ENCODE results near the gene PCDHA10. TPM values are rescaled to one million over a fixed set of nuclear protein-coding genes. Genes with fewer than 3 reads are reported as not detected.
"Not testable (repeated sequence)": the region's sequence is repeated elsewhere in the genome, so short reads cannot be mapped to it uniquely, and the experiment has no call there.

The PCDHA10 gene
- polyA plus RNA-seq, 1 donor from 2014 or later, result not detected

DNA sequence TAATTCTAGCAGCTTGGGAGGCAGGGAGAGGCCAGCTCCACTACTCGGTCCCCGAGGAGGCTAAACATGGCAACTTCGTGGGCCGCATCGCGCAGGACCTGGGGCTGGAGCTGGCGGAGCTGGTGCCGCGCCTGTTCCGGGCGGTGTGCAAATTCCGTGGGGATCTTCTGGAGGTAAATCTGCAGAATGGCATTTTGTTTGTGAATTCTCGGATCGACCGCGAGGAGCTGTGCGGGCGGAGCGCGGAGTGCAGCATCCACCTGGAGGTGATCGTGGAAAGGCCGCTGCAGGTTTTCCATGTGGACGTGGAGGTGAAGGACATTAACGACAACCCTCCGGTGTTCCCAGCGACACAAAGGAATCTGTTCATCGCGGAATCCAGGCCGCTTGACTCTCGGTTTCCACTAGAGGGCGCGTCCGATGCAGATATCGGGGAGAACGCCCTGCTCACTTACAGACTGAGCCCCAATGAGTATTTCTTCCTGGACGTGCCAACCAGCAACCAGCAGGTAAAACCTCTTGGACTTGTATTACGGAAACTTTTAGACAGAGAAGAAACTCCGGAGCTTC is 21.2 kb upstream of the PCDHA10 start:
- H3K9me3 Mint-ChIP-seq, H3K36me3 Mint-ChIP-seq, H3K4me3 Mint-ChIP-seq, H3K4me1 Mint-ChIP-seq: not testable (repeated sequence)
- H3K27me3 Mint-ChIP-seq, result peaks cover 15% of the 10 kb centered on the region
- peak overlapping the region in 1 of 3 donors; percentile 32 for H3K27ac Mint-ChIP-seq

DNA sequence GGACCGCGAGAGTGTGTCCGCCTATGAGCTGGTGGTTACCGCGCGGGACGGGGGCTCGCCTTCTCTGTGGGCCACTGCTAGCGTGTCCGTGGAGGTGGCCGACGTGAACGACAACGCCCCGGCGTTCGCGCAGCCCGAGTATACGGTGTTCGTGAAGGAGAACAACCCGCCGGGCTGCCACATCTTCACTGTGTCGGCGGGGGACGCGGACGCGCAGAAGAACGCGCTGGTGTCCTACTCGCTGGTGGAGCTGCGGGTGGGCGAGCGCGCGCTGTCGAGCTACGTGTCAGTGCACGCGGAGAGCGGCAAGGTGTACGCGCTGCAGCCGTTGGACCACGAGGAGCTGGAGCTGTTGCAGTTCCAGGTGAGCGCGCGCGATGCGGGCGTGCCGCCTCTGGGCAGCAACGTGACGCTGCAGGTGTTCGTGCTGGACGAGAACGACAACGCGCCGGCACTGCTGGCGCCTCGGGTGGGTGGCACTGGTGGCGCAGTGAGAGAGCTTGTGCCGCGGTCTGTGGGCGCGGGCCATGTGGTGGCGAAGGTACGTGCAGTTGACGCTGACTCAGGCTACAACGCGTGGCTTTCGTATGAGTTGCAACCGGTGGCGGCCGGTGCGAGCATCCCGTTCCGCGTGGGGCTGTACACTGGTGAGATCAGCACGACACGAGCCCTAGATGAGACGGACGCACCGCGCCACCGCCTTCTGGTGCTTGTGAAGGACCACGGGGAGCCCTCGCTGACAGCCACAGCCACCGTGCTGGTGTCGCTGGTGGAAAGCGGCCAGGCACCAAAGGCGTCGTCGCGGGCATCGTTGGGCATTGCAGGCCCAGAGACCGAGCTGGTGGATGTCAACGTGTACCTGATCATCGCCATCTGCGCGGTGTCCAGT is 19.8 kb upstream of the PCDHA10 start:
- Mint-ChIP-seq H3K36me3 (no peaks in the 10 kb centered on the region), H3K27ac (no peak overlapping the region), H3K27me3 (peaks cover 19% of the 10 kb centered on the region), H3K4me1 (no peaks in the 10 kb centered on the region), H3K9me3 (peaks cover 0 to 14% (median 8%) of the 10 kb centered on the region in 3 donors), H3K4me3 (no peak overlapping the region)

DNA sequence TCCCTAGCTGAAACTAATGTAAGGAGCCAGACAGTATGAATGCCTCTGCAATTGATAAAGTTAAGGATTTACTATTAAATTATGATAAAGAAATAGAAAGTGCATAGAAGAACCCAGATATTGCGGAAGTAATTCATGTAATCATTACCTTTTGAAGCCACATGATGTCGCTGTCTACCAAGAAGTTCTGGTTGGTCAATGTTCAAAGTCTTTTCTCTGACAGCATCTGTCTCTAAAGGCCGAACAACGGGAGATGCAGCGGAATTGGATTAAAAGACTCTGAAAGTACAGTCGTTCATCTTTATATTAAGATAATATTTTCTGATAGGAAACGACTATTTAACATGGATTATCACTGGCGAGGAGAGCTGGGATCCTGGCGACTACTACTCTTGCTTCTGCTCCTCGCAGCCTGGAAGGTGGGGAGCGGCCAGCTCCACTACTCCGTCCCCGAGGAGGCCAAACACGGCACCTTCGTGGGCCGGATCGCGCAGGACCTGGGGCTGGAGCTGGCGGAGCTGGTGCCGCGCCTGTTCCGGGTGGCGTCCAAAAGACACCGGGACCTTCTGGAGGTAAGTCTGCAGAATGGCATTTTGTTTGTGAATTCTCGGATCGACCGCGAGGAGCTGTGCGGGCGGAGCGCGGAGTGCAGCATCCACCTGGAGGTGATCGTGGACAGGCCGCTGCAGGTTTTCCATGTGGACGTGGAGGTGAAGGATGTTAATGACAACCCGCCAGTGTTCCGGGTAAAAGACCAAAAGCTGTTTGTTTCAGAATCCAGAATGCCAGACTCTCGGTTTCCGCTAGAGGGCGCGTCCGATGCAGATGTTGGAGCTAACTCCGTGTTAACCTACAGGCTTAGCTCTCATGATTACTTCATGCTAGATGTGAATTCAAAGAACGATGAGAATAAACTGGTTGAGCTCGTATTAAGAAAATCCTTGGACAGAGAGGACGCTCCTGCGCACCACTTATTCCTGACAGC is 14.4 kb upstream of the PCDHA10 start, which contains the start of gene PCDHA8:
TSS of gene PCDHA8 (plus strand) at position 210 of the 985 bp plus-strand sequence. CDS start at position 345, 135 bp downstream.
- Mint-ChIP-seq H3K4me3 (peak within 1 kb of the TSS in 1 of 4 donors; percentile 28), H3K27me3 (peaks cover 13% of the 10 kb centered on the region), H3K36me3 (no peaks in the 10 kb centered on the region), H3K27ac (peak within 1 kb of the TSS in 1 of 3 donors; percentile 53), H3K4me1 (peaks cover 0 to 1% (median 0%) of the 10 kb centered on the region in 3 donors), H3K9me3 (peaks cover 4 to 11% (median 7%) of the 10 kb centered on the region in 3 donors)

DNA sequence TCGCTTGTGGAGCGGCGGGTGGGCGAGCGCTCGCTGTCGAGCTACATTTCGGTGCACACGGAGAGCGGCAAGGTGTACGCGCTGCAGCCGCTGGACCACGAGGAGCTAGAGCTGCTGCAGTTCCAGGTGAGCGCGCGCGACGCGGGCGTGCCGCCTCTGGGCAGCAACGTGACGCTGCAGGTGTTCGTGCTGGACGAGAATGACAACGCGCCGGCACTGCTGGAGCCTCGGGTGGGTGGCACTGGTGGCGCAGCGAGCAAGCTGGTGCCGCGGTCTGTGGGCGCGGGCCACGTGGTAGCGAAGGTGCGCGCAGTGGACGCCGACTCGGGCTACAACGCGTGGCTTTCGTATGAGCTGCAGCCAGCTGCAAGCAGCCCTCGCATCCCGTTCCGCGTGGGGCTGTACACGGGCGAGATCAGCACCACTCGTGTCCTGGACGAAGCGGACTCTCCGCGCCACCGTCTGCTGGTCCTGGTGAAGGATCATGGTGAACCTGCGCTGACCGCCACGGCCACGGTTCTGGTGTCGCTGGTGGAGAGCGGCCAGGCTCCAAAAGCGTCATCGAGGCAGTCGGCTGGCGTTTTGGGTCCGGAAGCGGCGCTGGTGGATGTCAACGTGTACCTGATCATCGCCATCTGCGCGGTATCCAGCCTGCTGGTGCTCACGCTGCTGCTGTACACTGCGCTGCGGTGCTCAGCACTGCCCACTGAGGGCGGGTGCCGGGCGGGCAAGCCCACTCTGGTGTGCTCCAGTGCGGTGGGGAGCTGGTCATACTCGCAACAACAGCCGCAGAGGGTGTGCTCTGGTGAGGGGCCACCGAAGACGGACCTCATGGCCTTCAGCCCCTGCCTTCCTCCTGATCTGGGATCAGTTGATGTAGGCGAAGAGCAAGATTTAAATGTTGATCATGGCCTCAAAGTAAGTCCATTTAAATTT is 12.6 kb upstream of the PCDHA10 start:
- H3K9me3 Mint-ChIP-seq, result peaks cover 4 to 11% (median 5%) of the 10 kb centered on the region in 3 donors

DNA sequence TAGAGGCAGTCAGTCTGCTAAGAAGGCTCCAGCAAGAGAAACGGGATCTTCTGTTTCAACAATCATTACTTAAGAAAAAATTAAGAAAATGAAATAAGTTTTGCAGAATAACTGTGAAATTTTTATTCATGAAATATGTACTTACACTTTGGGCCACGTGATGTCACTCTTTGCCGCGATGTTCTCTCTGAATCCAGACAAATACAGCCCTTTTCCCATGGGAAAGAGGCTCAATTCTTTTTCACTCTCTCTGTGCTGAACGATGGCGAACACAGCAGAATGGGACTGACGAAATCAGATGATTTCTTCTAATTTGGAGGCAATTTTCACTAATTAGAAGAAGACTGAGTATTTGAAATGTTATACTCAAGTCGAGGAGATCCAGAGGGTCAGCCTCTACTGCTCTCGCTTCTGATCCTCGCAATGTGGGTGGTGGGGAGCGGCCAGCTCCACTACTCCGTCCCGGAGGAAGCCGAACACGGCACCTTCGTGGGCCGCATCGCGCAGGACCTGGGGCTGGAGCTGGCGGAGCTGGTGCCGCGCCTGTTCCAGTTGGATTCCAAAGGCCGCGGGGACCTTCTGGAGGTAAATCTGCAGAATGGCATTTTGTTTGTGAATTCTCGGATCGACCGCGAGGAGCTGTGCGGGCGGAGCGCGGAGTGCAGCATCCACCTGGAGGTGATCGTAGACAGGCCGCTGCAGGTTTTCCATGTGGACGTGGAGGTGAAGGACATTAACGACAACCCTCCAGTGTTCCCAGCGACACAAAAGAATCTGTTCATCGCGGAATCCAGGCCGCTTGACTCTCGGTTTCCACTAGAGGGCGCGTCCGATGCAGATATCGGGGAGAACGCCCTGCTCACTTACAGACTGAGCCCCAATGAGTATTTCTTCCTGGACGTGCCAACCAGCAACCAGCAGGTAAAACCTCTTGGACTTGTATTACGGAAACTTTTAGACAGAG is 7.3 kb upstream of the PCDHA10 start, which contains the start of gene PCDHA9:
TSS of gene PCDHA9 (plus strand) at position 244 of the 964 bp plus-strand sequence. CDS start at position 358, 114 bp downstream.
- not testable (repeated sequence) for H3K27ac Mint-ChIP-seq, H3K27me3 Mint-ChIP-seq, H3K4me3 Mint-ChIP-seq, H3K9me3 Mint-ChIP-seq, H3K36me3 Mint-ChIP-seq, H3K4me1 Mint-ChIP-seq

More for the DNA sequence above, 12.6 kb upstream of the PCDHA10 start:
- H3K27me3 Mint-ChIP-seq, result peaks cover 10% of the 10 kb centered on the region
- H3K36me3 Mint-ChIP-seq, result no peaks in the 10 kb centered on the region
- no peak overlapping the region for H3K27ac Mint-ChIP-seq
- no peak overlapping the region for H3K4me3 Mint-ChIP-seq
- peaks cover 0 to 1% (median 0%) of the 10 kb centered on the region in 3 donors for H3K4me1 Mint-ChIP-seq

DNA sequence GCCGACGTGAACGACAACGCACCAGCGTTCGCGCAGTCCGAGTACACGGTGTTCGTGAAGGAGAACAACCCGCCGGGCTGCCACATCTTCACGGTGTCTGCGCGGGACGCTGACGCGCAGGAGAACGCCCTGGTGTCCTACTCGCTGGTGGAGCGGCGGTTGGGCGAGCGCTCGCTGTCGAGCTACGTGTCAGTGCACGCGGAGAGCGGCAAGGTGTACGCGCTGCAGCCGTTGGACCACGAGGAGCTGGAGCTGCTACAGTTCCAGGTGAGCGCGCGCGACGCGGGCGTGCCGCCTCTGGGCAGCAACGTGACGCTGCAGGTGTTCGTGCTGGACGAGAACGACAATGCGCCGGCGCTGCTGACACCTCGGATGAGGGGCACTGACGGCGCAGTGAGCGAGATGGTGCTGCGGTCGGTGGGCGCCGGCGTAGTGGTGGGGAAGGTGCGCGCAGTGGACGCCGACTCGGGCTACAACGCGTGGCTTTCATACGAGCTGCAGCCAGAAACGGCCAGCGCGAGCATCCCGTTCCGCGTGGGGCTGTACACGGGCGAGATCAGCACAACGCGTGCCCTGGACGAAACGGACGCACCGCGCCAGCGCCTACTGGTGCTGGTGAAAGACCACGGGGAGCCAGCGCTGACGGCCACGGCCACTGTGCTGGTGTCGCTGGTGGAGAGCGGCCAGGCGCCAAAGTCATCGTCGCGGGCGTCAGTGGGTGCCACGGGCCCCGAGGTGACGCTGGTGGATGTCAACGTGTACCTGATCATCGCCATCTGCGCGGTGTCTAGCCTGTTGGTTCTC is 5.7 kb upstream of the PCDHA10 start:
- not testable (repeated sequence) for H3K27me3 Mint-ChIP-seq, H3K4me1 Mint-ChIP-seq, H3K36me3 Mint-ChIP-seq, H3K4me3 Mint-ChIP-seq, H3K27ac Mint-ChIP-seq, H3K9me3 Mint-ChIP-seq

DNA sequence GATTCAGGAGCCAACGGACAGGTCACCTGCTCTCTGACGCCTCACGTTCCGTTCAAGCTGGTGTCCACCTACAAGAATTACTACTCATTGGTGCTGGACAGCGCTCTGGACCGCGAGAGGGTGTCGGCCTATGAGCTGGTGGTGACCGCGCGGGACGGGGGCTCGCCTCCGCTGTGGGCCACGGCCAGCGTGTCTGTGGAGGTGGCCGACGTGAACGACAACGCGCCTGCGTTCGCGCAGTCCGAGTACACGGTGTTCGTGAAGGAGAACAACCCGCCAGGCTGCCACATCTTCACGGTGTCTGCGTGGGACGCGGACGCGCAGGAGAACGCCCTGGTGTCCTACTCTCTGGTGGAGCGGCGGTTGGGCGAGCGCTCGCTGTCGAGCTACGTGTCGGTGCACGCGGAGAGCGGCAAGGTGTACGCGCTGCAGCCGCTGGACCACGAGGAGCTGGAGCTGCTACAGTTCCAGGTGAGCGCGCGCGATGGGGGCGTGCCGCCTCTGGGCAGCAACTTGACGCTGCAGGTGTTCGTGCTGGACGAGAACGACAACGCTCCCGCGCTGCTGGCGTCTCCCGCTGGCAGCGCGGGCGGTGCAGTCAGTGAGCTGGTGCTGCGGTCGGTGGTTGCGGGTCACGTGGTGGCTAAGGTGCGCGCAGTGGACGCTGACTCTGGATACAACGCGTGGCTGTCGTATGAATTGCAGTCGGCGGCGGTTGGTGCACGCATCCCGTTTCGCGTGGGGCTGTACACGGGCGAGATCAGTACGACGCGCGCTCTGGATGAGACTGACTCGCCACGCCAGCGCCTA is 1.7 kb downstream of the PCDHA10 start:
- peaks cover 3 to 8% (median 6%) of the 10 kb centered on the region in 3 donors for H3K9me3 Mint-ChIP-seq
- H3K27ac Mint-ChIP-seq, result no peak overlapping the region
- H3K4me1 Mint-ChIP-seq, result no peaks in the 10 kb centered on the region
- H3K27me3 Mint-ChIP-seq, result no peaks in the 10 kb centered on the region
- H3K36me3 Mint-ChIP-seq, result no peaks in the 10 kb centered on the region
- H3K4me3 Mint-ChIP-seq, result no peak overlapping the region

DNA sequence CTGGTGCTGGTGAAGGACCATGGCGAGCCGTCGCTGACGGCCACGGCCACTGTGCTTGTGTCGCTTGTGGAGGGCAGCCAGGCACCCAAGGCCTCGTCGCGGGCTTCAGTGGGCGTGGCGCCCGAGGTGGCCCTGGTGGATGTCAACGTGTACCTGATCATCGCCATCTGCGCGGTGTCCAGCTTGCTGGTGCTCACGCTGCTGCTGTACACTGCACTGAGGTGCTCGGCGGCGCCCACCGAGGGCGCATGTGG is 2.2 kb downstream of the PCDHA10 start:
- no peaks in the 10 kb centered on the region for H3K36me3 Mint-ChIP-seq
- H3K4me1 Mint-ChIP-seq, result no peaks in the 10 kb centered on the region
- H3K27ac Mint-ChIP-seq, result no peak overlapping the region
- H3K27me3 Mint-ChIP-seq, result no peaks in the 10 kb centered on the region
- peaks cover 3 to 8% (median 6%) of the 10 kb centered on the region in 3 donors for H3K9me3 Mint-ChIP-seq
- no peak overlapping the region for H3K4me3 Mint-ChIP-seq

DNA sequence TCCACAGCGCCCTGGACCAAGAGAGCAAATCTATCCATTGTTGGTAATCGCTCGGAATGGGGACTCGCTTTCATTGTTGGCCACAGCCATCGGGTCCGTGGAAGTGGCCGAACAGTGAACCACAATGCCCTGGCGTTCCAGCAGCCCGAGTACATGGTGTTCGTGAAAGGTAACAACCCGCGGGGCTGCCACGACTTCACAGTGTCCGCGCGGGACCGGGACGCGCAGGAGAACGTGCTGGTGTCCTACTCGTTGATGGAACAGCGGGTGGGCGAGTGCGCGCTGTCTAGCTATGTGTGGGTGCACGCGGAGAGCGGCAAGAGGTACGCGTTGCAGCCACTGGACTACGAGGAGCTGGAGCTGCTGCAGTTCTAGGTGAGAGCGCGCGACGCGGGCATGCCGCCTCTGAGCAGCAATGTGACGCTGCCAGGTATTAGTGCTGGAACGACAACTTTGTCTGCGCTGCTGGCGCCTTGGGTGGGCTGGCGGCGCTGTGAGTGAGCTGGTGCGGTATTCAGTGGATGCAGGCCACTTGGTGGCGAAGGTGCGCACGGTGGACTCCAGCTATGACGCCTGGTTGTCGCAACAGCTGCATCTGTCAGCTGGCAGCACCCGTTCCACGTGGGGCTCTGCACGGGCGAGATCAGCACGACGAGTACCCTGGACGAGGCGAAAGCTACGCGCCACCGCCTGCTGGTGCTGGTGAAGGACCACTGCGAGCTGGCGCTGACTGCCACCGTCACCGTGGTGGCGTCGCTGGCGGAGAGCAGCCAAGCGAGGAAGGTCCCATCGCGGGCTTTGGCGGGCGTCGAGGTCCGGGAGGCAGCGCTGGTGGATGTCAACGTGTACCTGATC is 7.0 kb downstream of the PCDHA10 start:
- Mint-ChIP-seq H3K9me3 (peaks cover 3 to 6% (median 3%) of the 10 kb centered on the region in 3 donors), H3K4me1 (no peaks in the 10 kb centered on the region)

DNA sequence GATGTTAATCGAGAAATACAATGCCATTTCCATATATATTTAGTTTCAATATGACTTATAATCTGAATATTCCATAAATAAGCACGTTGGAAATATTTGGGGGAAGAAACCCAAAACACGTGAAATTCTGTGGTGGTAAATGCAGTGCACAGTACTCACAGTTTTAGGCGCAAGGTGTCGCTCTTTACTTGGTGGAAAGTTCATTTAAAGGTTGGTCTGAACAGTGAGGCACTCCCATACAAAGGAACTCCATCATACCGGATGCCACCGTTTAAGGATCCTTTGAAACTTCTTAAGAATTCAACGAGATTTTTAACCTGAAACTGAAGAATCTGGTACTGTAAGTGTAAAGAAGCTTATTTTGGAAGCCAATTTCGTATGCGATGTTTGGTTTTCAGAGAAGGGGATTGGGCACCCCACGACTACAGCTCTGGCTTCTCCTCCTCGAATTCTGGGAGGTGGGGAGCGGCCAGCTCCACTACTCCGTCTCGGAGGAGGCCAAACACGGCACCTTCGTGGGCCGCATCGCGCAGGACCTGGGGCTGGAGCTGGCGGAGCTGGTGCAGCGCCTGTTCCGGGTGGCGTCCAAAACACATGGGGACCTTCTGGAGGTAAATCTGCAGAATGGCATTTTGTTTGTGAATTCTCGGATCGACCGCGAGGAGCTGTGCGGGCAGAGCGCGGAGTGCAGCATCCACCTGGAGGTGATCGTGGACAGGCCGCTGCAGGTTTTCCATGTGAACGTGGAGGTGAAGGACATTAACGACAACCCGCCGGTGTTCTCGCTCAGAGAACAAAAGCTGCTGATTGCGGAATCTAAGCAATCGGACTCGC is 13.2 kb downstream of the PCDHA10 start, which contains the start of gene PCDHA11:
TSS of gene PCDHA11 (plus strand) at position 237 of the 834 bp plus-strand sequence. CDS start at position 384, 147 bp downstream.
- no peaks in the 10 kb centered on the region for H3K4me1 Mint-ChIP-seq
- no peaks in the 10 kb centered on the region for H3K36me3 Mint-ChIP-seq
- peaks cover 7% of the 10 kb centered on the region for H3K27me3 Mint-ChIP-seq
- peaks cover 3 to 16% (median 4%) of the 10 kb centered on the region in 3 donors for H3K9me3 Mint-ChIP-seq
- no peak within 1 kb of the TSS for H3K4me3 Mint-ChIP-seq
- no peak within 1 kb of the TSS for H3K27ac Mint-ChIP-seq

More for the DNA sequence above, 7.0 kb downstream of the PCDHA10 start:
- Mint-ChIP-seq H3K36me3 (no peaks in the 10 kb centered on the region), H3K27ac (no peak overlapping the region), H3K4me3 (no peak overlapping the region), H3K27me3 (peaks cover 5% of the 10 kb centered on the region)

All from IgD-negative memory B cell (primary cell).